Measurements from ENCODE around the gene FOXP1.

Gene FOXP1

DNA sequence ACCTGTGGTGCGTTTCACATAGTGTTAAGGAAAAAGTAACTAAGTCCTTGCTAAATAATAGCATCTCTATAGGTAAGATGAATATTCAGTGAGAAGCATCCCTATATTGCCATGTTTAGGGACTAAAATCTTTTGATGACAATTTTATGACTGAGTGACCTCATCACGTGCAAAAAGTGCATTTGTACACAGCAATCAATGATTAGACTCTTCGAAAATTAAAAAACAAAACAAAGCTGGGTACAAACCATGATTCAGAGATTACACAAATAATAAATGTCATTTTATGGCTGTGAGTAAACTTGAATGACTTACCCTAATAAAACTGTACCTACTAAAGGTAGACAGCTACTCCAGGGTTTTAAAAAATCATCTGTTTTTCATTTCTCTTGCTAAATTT, 505.3 kb downstream of the FOXP1 start:
- H3K4me3 Mint-ChIP-seq, result no peak overlapping the region

GRCh38 chr3:71077070-71077469, 506.5 kb downstream of the FOXP1 start:
- Mint-ChIP-seq H3K4me1 (ENCODE audit: low read depth) (peaks cover 29% of the 10 kb centered on the region), H3K36me3 (ENCODE audit: low read depth) (peaks cover 11% of the 10 kb centered on the region), H3K4me3 (no peak overlapping the region), H3K27ac (no peak overlapping the region), H3K27me3 (ENCODE audit: low read depth) (peaks cover 11% of the 10 kb centered on the region), H3K9me3 (no peaks in the 10 kb centered on the region)

More for the DNA sequence above, 505.3 kb downstream of the FOXP1 start:
- H3K27ac Mint-ChIP-seq, result no peak overlapping the region
- peaks cover 28% of the 10 kb centered on the region for H3K4me1 Mint-ChIP-seq (ENCODE audit: low read depth)
- peaks cover 16% of the 10 kb centered on the region for H3K27me3 Mint-ChIP-seq (ENCODE audit: low read depth)
- H3K9me3 Mint-ChIP-seq, result no peaks in the 10 kb centered on the region
- peaks cover 13% of the 10 kb centered on the region for H3K36me3 Mint-ChIP-seq (ENCODE audit: low read depth)

DNA sequence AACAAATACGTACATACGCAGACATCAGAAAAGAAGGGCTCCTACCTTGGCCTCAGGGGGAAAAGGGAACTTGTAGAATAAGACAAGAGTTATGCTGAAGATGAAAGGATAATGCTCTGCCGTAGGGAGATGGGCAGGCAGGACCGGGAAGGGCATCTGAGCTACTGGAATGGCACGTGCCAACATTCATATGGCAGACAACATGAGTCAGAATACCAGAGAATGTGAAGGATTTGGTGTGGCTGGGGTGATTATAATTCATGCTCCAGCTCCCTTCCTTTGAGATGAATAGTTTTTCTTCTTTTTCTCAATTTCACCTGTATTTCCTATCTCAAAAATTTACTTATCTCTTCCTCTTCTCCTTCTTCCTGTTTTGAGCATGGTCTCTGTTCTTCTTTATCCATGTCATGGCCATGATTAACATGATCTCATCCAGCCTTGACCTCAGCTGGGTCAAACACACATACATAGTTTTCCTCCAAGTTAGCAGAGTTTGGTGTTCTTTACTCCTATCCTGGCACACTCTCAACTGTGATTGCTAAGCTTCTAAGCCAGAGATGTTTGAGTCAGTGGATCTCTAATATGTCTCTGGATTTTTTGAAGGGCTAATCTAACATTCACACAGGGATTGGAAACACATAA, 507.0 kb downstream of the FOXP1 start:
- H3K9me3 Mint-ChIP-seq, result no peaks in the 10 kb centered on the region
- peaks cover 11% of the 10 kb centered on the region for H3K36me3 Mint-ChIP-seq (ENCODE audit: low read depth)
- H3K27me3 Mint-ChIP-seq (ENCODE audit: low read depth), result peaks cover 10% of the 10 kb centered on the region
- no peak overlapping the region for H3K27ac Mint-ChIP-seq
- H3K4me3 Mint-ChIP-seq, result no peak overlapping the region
- peaks cover 28% of the 10 kb centered on the region for H3K4me1 Mint-ChIP-seq (ENCODE audit: low read depth)

GRCh38 chr3:71075494-71075893, 508.0 kb downstream of the FOXP1 start:
- Mint-ChIP-seq H3K4me1 (ENCODE audit: low read depth) (peaks cover 19% of the 10 kb centered on the region), H3K27ac (no peak overlapping the region), H3K9me3 (no peaks in the 10 kb centered on the region), H3K4me3 (no peak overlapping the region), H3K27me3 (ENCODE audit: low read depth) (peaks cover under 1% of the 10 kb centered on the region), H3K36me3 (ENCODE audit: low read depth) (peaks cover 4% of the 10 kb centered on the region)

DNA sequence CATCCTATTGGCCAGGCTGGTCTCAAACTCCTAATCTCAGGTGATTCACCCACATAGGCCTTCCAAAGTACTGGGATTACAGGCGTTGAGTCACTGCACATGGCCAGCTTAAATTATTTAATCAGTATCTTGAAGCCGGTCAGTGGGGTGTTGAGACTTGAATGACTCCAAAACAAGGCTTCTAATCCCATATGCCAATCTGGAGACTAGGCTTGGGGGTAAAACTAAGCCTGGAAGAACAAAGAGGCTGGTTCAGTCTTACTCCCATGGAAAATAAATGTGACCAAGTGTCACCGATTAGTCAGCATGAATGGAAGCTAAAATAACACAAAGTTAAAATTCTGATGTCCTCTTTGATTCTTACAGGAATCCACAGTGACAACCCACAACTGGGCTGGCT, 509.1 kb downstream of the FOXP1 start:
- Mint-ChIP-seq H3K36me3 (ENCODE audit: low read depth) (peaks cover 4% of the 10 kb centered on the region), H3K9me3 (no peaks in the 10 kb centered on the region), H3K27me3 (ENCODE audit: low read depth) (peaks cover 5% of the 10 kb centered on the region), H3K4me3 (no peak overlapping the region), H3K27ac (no peak overlapping the region), H3K4me1 (ENCODE audit: low read depth) (peaks cover 20% of the 10 kb centered on the region)

DNA sequence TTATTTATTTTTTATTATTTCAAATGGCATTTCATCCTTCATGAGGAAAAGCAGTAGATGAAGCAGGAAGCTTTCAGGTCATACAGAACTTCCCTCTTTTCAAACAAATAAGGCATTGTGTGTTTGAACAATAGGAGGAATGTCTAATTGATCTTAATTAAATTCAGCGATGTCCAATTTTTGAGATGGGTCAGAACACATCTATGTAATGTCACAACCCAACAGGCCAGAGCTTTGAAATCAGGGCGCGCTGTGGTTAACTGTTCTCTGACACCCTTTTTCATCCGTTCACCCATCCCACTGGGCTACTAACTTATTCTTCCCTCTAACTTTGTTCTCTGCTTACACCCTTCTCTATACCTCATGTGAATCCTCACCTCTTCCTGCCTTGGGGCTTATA, 510.5 kb downstream of the FOXP1 start:
- H3K4me1 Mint-ChIP-seq (ENCODE audit: low read depth), result peaks cover 19% of the 10 kb centered on the region
- peaks cover 9% of the 10 kb centered on the region for H3K27me3 Mint-ChIP-seq (ENCODE audit: low read depth)
- no peak overlapping the region for H3K27ac Mint-ChIP-seq
- H3K36me3 Mint-ChIP-seq (ENCODE audit: low read depth), result peaks cover 4% of the 10 kb centered on the region
- H3K4me3 Mint-ChIP-seq, result no peak overlapping the region
- no peaks in the 10 kb centered on the region for H3K9me3 Mint-ChIP-seq

DNA sequence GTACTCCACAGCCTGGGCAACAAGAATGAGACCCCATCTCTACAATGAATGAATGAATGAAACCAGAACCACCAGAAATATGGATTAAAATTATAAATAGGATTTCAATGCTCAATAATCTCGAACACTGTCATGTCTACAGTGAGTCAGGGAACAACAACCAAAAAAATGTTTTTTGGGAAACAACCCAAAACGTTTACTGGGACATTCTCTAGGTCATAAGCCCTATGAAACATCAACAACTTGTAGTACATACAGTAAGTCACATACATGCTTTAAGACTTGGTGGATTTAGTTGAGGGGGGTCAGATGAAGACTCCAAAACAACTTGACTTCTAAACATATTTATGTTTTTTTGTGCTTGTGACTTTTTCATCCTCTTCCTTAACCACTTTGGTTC, 511.2 kb downstream of the FOXP1 start:
- Mint-ChIP-seq H3K4me3 (no peak overlapping the region), H3K9me3 (no peaks in the 10 kb centered on the region), H3K27ac (no peak overlapping the region), H3K27me3 (ENCODE audit: low read depth) (peaks cover 9% of the 10 kb centered on the region), H3K4me1 (ENCODE audit: low read depth) (peaks cover 20% of the 10 kb centered on the region), H3K36me3 (ENCODE audit: low read depth) (peaks cover 4% of the 10 kb centered on the region)

DNA sequence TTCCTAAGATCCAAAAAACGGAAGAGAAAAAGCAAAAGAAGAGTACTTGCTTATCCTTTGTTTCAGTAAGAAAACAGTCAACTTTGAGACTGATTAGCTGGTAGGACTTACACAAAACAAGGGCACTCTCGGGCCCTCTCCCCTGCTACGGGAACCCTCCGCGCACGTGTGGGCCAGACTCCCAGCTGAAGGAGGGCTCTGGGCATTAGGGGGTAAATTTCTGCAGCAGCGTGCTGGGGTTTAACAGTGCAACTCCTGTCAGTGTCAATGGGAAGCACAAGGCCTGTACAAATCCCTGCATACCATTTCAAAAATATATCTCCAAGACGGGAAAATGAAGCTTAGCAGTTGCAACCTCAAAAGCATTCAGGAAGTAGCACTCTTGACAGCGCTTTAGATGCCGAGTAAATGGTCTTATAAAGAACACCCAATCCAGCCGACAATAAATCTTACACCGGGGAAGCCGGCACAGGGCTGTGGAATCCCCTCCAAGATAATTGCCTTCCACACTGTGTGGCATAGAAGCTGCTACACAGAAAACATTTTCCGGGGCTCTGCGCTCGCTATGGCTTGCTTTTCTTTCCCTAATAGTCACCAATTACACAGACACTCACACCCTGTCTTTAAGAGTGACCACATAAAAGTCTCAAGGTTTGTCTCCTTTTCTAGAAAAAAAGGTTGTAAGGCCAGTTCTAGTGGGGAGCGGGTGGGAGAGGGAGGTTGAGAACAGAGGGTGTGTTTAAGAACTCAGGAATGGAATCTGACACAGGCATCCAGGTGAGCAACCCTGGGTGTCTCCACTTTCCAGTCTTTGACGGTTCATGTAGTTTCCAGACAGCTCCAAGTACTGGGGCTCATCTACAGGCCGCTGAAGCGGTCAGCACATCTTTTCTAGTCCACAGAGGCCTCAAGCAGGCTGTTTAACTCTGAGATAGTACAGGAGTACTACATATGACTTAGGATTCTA, 512.7 kb downstream of the FOXP1 start:
- peaks cover 8% of the 10 kb centered on the region for H3K36me3 Mint-ChIP-seq (ENCODE audit: low read depth)
- peaks cover 30% of the 10 kb centered on the region for H3K4me1 Mint-ChIP-seq (ENCODE audit: low read depth)
- H3K27ac Mint-ChIP-seq, result no peak overlapping the region
- H3K4me3 Mint-ChIP-seq, result no peak overlapping the region
- H3K27me3 Mint-ChIP-seq (ENCODE audit: low read depth), result peaks cover 16% of the 10 kb centered on the region
- H3K9me3 Mint-ChIP-seq, result no peaks in the 10 kb centered on the region

GRCh38 chr3:71069797-71070196, 513.7 kb downstream of the FOXP1 start:
- Mint-ChIP-seq H3K4me3 (no peak overlapping the region), H3K9me3 (no peaks in the 10 kb centered on the region), H3K27ac (no peak overlapping the region), H3K4me1 (ENCODE audit: low read depth) (peaks cover 34% of the 10 kb centered on the region), H3K27me3 (ENCODE audit: low read depth) (peaks cover 16% of the 10 kb centered on the region), H3K36me3 (ENCODE audit: low read depth) (peaks cover 8% of the 10 kb centered on the region)

GRCh38 chr3:71067977-71068654, 515.4 kb downstream of the FOXP1 start:
- Mint-ChIP-seq H3K4me1 (ENCODE audit: low read depth) (peaks cover 30% of the 10 kb centered on the region), H3K27me3 (ENCODE audit: low read depth) (peaks cover 16% of the 10 kb centered on the region), H3K9me3 (no peaks in the 10 kb centered on the region), H3K4me3 (no peak overlapping the region), H3K36me3 (ENCODE audit: low read depth) (peaks cover 4% of the 10 kb centered on the region), H3K27ac (no peak overlapping the region)

GRCh38 chr3:71066849-71067261, 516.7 kb downstream of the FOXP1 start:
- Mint-ChIP-seq H3K27me3 (ENCODE audit: low read depth) (peaks cover 21% of the 10 kb centered on the region), H3K4me3 (peak overlapping the region; percentile 48), H3K9me3 (no peaks in the 10 kb centered on the region), H3K4me1 (ENCODE audit: low read depth) (peaks cover 37% of the 10 kb centered on the region), H3K27ac (peak overlapping the region; percentile 88), H3K36me3 (ENCODE audit: low read depth) (peaks cover 4% of the 10 kb centered on the region)

- H3K27ac Mint-ChIP-seq, result peak overlapping the region; percentile 88
- H3K4me1 Mint-ChIP-seq (ENCODE audit: low read depth), result peaks cover 41% of the 10 kb centered on the region
- H3K27me3 Mint-ChIP-seq (ENCODE audit: low read depth), result peaks cover 22% of the 10 kb centered on the region
- H3K36me3 Mint-ChIP-seq (ENCODE audit: low read depth), result peaks cover 4% of the 10 kb centered on the region
- H3K9me3 Mint-ChIP-seq, result no peaks in the 10 kb centered on the region
- peak overlapping the region; percentile 48 for H3K4me3 Mint-ChIP-seq
Observed at GRCh38 chr3:71066356-71066755, 517.2 kb downstream of the FOXP1 start.

DNA sequence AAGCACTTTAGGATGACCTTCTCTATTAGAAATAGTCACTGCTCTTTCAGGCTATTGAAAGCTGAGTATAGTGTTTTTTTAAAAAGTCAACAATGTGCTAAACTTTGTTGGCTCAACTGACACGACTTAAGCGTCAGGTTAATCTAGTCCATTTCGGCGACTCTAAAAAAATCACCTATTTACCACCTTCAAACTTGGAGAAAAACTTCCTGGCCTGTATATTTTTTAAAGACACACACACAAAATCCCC, 517.8 kb downstream of the FOXP1 start:
- Mint-ChIP-seq H3K27me3 (ENCODE audit: low read depth) (peaks cover 22% of the 10 kb centered on the region), H3K9me3 (no peaks in the 10 kb centered on the region), H3K4me1 (ENCODE audit: low read depth) (peaks cover 45% of the 10 kb centered on the region), H3K36me3 (ENCODE audit: low read depth) (peaks cover 4% of the 10 kb centered on the region), H3K4me3 (peak overlapping the region; percentile 92), H3K27ac (peak overlapping the region; percentile 88)

DNA sequence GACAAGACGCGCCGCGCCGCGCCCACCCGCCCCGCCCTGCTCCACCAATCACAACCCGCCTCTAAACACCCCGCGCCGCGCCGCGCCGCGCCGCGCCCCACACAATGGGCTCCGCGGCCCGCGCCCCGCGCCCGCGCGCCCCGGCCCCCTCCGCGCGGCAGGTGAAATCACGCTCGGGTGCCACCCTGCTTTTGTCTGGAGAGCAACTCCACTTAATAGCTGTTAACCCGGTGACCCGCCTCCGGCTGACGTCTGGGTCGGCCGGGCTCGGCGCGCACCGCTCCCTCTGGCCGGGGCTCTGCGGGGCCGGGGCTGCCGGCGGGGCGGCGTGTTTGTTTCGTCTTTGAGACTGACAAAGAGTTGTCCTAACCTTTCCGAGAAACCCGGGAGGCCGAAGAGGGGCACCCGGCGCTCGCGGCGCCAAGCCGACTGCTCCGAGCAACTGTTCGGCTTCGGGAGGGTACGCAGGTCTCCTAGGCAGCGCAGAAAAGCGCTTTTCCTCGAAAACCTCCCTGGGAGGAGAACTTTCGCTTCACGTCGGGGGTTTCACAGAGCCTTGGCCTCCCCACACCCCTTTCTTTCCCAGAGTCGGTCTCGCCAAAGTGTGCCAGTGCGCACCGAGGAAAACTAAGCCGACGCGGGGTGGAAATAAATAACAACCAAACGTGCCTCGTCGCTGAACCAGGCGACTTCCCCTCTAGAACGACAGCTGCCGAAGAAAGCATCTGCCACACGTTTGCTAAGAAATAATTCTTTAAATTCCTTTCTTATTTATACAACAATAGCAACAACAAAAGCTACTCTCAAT, 518.4 kb downstream of the FOXP1 start:
- H3K4me3 Mint-ChIP-seq, result peak overlapping the region; percentile 92
- peaks cover 22% of the 10 kb centered on the region for H3K27me3 Mint-ChIP-seq (ENCODE audit: low read depth)
- H3K4me1 Mint-ChIP-seq (ENCODE audit: low read depth), result peaks cover 50% of the 10 kb centered on the region
- H3K36me3 Mint-ChIP-seq (ENCODE audit: low read depth), result peaks cover 7% of the 10 kb centered on the region
- H3K27ac Mint-ChIP-seq, result peak overlapping the region; percentile 88
- H3K9me3 Mint-ChIP-seq, result no peaks in the 10 kb centered on the region
